HG02571 (cell line): Measurements from ENCODE around the gene AP5B1.

Experiments
- ATAC-seq: cut with Tn5 transposase; IDR thresholded peaks from one replicate; pipeline ENCODE4 v1.9.1; 2021; ENCODE audit warnings: mild to moderate bottlenecking, moderate library complexity; ENCODE audit not compliant: unreplicated experiment

AP5B1 gene

DNA sequence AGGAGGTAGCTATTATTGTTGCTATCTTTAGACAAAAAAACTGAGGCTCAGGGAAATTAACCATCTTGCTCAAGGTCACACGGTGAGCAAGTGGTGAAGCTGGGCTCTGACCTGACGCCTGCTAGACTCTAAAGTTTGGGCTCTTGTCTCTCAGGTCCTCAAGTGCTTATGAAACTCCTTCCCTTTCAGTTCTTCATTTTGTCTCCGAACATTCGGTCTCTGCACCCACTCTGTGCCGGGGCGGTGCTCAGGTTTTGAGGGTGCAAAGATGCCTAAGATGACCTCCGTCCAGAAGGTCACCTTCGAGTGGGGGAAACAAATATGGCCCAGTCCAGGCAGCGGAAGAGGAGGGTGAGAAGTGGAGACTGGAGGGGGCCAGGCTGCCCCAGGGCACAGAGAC is 22.1 kb upstream of the AP5B1 start:
- ATAC-seq: peak; percentile 78

- no peak for ATAC-seq
Measured at GRCh38 chr11:65801153-65801987, 20.6 kb upstream of the AP5B1 start.

DNA sequence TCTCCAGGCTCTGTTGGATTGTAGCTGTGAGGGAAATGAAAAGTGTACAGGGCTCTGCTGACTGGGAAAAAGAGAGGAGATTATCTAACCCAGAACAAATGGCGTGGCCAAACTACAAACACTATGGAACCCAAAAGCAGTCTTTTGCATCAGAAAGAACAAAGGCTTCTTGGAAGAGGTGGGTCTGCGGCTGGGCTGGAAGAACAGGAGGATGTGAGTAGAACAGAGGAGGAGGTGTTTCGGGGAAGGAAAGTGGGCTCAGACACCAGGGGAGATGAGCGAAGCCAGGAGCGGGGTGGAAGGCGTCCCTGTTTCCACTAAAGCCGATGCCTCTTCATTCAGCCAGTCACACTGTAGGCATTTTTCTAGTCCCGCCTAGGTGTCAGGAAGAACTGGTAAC is 18.1 kb upstream of the AP5B1 start:
- no peak for ATAC-seq

- no peak for ATAC-seq
Measured at GRCh38 chr11:65797711-65798110, 16.9 kb upstream of the AP5B1 start.

DNA sequence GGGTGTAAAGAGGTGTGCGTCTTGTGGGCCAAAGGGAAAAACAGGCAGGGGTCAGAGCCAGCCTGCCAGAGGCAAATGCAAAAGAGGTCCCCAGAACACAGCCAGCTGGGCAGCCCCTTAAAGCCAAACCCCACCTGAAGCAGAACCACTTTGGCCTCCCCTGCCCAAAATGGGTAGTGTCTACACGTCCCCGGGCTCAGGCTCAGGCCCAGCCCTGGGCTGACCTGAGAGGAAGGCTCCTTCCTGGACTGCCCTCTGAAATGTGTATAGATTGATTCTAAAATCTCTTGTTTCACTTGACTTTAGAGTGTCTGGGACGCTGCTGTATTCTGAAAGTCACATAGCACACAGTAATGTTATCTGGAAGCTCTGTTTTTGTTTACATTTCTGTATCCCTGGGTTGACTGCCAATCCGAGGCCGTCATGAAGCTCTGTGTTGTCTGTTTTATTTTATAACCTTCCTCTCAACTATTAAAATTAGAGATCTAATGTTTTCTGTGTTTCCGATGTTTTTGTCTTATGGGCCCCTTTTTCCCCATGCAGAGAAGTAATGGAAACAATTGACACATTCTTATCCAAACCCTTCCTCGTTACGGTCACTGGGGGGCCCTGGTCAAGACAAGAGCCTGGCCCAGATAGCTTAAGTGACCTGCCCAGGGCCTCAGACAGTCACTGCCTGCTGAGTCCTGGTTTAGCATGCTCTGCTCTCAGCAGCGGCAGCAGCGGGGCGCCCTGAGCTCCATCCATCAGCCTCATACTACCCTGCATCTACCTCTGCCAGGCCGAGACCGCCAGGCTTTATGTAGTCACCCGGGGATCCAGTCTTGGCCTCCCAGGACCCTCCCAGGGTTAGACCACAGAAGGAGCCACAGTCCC is 16.2 kb upstream of the AP5B1 start:
- ATAC-seq: no peak

- ATAC-seq: no peak
Measured at GRCh38 chr11:65794570-65795510, 14.1 kb upstream of the AP5B1 start.

- no peak for ATAC-seq
Measured at GRCh38 chr11:65793625-65794400, 13.0 kb upstream of the AP5B1 start.

DNA sequence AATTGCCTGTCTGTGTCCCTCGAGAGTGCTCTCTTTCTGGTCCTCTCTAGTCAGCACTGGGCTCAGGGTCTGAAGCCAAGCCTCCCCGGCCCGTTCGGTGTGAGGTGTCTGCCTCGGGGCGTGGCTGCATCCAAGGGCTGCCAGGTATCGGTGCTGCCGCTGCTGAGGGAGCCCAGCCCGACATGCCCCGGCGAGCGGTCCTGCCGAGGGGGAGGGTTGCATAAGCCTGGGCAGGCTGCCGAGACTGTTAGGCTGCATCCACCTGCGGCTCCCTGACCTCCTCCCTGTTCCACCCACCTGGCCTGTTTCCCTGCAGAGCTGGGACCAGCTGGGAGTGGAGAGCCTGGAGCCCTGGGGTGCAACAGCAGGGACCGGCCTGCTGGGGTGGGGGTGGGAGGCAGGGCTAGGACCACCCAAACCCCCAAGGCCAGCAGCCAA is 12.4 kb upstream of the AP5B1 start:
- no peak for ATAC-seq

- ATAC-seq: no peak
Measured at GRCh38 chr11:65792456-65792855, 11.7 kb upstream of the AP5B1 start.

DNA sequence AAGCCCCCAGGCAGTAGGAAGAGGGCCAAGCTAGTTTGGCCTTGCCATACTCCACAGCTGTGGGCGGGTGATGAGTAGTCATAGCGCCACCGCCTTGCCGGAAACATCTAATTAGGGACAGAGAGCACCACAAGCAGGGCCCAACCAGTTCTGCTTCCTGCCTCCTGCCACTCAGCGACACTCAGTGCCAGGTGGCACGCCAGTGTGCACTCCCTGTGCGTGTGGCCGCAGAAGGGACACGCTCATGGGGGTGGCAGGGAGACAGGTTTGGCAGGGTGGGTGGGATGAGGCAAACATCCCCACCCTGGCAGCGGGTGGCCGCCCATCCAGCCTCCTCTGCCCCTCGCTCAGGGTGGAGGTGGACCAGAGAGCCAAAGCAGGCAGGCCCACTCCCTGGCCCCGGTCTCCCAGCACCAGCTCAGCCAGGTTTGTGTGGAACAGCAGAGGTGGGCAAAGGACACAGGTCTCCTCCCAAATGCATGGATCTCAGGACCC is 11.0 kb upstream of the AP5B1 start:
- ATAC-seq: no peak

DNA sequence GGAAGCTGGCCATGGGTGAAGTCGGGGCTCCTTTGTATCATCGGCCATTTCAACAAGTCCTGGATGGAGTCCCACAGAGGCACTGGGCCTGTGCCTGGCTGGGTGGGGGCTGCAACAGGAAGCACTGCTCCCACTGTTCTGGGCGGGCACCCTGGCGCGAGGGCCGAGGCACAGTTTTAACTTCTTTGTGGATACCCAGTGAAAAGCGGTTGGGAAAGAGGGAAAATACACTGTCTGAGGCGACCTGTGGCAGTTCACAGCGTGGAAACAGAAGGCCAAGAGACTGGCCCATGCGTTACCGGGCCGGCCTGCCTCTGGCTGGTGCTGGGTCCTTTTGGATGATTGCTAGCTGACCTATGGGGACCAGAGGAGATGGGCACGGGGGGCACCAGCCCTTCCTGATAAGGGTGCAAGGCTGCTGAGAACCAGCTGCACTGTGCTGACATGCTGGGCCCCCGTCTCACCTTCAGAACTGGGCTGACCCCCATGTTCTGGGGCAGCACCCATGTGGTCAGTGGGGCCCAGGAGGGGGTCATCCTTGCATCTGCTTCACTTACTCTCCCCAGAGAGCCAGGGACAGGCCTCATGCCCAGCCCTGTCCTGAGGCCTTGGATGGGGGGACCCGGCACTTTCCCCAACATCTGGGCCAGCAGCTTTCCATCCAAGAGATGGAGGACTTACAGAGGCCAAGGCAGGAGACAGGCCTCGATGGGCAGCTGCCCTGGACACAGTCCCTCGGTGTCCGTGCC is 10.3 kb upstream of the AP5B1 start:
- ATAC-seq: no peak

- ATAC-seq: no peak
Measured at GRCh38 chr11:65790104-65790901, 9.5 kb upstream of the AP5B1 start.

- ATAC-seq: no peak
Measured at GRCh38 chr11:65789230-65790103, 8.7 kb upstream of the AP5B1 start.

- ATAC-seq: no peak
Measured at GRCh38 chr11:65788821-65789220, 8.0 kb upstream of the AP5B1 start.

DNA sequence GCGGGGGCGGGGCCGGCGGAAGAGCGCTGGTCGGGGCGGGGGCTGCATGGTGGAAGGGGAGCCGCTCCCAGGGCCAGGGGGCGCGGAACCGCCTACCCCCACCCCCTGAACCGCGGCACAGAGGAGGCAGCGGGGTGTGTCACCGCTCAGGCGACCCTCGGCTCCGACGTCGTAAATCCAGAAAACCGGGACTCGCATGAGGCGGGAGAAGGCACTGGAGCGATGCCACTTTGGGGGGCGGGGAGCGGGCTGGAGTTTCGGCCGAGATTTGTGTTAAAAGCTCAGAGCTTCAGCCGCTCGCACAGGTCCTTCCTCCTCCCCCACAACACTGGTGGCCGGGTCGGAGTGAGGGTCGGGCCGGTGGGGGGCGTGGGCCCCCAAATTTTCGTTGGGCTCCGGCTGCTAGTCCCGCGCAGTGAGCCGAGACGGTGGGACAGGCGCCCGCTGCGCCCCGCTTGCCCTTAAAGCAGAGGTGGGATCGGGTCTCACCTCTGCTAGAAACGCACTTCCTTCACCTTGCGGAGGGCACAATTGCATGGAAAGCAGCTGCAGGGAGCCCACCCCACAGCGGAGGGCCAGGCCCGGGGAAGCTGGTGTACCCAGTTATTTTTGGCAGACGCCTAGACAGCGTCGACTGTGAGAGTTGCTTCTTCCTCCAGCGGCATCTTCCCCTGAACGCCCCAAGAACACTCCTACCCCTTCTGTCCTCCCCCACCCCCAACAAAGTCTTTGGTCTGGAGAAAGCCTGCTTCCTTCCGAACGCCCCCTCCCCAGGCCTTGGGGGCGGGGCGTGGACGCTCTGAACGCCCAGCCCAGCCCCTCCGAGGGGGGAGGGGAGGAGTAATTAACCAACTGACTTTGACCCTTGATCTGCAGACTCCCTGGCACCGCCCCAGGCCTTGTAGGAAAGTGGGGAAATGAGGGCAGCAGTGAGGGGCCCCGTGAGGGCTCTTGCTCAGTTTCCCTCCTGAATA is 7.2 kb upstream of the AP5B1 start:
- no peak for ATAC-seq
